OCI-LY3 (cell line): ENCODE results near the gene PRR20A.
"Not testable (repeated sequence)": the region's sequence is repeated elsewhere in the genome, so short reads cannot be mapped to it uniquely, and the experiment has no call there.

Experiments used
- H2AFZ ChIP-seq: fragments of 200-600, 300-600 bp; shearing (Covaris generic); 2 replicates; pipeline ENCODE4 v1.6.0; 2014; ENCODE audit warnings: antibody characterized with exemption, low read depth, low read length
- H3K27ac ChIP-seq: fragments of 200-600, 300-600 bp; sonication (generic); 2 replicates; pipeline ENCODE4 v1.5.1; 2014; ENCODE audit warnings: mild to moderate bottlenecking, low read length, moderate library complexity, mixed read lengths
- H3K27me3 ChIP-seq: fragments of 200-600, 300-600 bp; sonication (generic); 2 replicates; pipeline ENCODE4 v1.6.1; 2014; ENCODE audit warnings: low read depth, low read length, mixed read lengths
- H3K36me3 ChIP-seq: fragments of 200-600, 300-600 bp; sonication (generic); replicated peaks from 2 replicates; pipeline ENCODE3; 2014; ENCODE audit warnings: low read depth, low read length, mixed read lengths
- H3K4me1 ChIP-seq: fragments of 300-600, 200-600 bp; sonication (generic); 2 replicates; pipeline ENCODE4 v1.6.1; 2014; ENCODE audit warnings: low read length, mixed read lengths
- H3K4me2 ChIP-seq: fragments of 200-600, 300-600 bp; sonication (generic); 2 replicates; pipeline ENCODE4 v1.6.1; 2014; ENCODE audit warnings: low read length, mixed read lengths
- H3K4me3 ChIP-seq: fragments of 300-600, 200-600 bp; sonication (generic); 2 replicates; pipeline ENCODE4 v1.5.1; 2014; ENCODE audit warnings: antibody characterized with exemption, mild to moderate bottlenecking, low read length, moderate library complexity
- H3K79me2 ChIP-seq: fragments of 300-600, 200-600 bp; shearing (Covaris generic); 2 replicates; pipeline ENCODE4 v1.6.1; 2014; ENCODE audit warnings: mild to moderate bottlenecking, low read length, mixed read lengths
- H3K9ac ChIP-seq: fragments of 300-600, 200-600 bp; shearing (Covaris generic); 2 replicates; pipeline ENCODE4 v1.6.0; 2014; ENCODE audit warnings: mild to moderate bottlenecking, low read length, moderate library complexity
- H3K9me3 ChIP-seq: fragments of 200-600, 300-600 bp; shearing (Covaris generic); 2 replicates; pipeline ENCODE4 v1.6.1; 2014; ENCODE audit warnings: low read length, mixed read lengths; ENCODE audit not compliant: insufficient read depth
- H4K20me1 ChIP-seq: fragments of 200-600, 300-600 bp; sonication (generic); 2 replicates; pipeline ENCODE4 v1.6.1; 2016; ENCODE audit warnings: low read length, mixed read lengths; ENCODE audit not compliant: insufficient read depth
- EZH2phosphoT487 ChIP-seq: fragments of 200-600 bp; shearing (Covaris generic); IDR thresholded peaks from 2 replicates; pipeline ENCODE4 v1.6.1; 2018; ENCODE audit warnings: antibody characterized with exemption, mixed run types, low read depth
- TF ChIP-seq, protein P1 (sequence below): fragments of 200-600, 300-600 bp; sonication (generic); IDR thresholded peaks from 2 replicates; pipeline ENCODE4 v1.5.1; 2014; ENCODE audit warnings: antibody characterized with exemption, low read length, low read depth

Gene PRR20A

DNA sequence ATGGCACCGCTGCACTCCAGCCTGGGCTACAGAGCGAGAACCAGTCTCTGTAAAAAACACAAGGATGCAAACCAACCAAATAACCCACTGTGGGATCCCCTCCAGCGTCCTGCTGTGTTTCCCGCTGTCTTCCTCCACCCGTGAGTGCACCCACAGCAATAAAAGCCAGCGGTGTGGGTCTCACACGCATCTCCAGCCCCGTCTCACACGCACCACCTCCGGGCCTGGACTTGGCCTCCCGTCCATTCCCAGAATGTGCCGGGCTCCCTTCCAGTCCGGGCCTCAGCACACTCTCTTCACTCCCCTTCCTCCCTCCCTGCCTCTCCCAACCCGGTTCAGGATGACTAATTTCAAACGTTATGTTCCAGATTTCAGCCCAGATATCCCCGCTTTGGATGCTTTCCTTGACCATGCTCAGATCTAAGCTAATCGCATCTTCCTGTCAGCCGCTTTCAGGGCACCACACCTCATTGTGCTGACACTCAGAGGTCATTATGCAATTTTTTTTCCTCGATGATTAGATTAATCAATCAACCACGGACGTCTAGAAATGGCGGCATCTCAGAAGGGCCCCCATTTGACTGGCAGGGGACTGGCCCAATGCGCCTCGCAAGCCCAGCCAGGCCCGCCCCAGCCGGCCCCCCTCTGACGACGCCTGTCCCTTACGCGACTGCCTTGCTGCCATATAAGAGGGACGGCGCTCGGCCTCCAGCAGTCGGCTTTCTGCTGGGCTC is at the start of gene PRR20A:
TSS of gene PRR20A (plus strand) at position 684 of the 734 bp plus-strand sequence. CDS start 387 bp downstream, outside the sequence.
- not testable (repeated sequence) for H3K27me3 ChIP-seq, H3K4me2 ChIP-seq, H2AFZ ChIP-seq

DNA sequence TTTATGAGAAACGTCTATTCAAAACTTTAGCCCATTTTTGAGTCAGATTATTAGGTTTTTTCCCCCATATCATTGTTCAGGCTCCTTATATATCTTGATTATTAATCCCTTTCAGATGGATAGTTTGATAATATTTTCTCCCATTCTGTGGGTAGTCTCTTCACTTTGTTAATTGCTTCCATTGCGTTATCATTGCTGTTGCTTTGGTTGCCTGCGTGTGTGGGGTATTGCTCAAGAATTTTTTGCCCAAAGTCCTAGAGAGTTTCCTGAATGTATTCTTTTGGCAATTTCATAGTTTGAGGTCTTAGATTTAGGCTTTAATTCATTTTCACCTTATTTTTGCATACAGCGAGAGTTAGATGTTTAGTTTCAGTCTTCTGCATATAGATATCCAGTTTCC is 25.8 kb upstream of the PRR20A start:
- no peak overlapping the region for H3K27ac ChIP-seq
- TF ChIP-seq EZH2phosphoT487, result no peak
- TF ChIP-seq, protein P1, sequence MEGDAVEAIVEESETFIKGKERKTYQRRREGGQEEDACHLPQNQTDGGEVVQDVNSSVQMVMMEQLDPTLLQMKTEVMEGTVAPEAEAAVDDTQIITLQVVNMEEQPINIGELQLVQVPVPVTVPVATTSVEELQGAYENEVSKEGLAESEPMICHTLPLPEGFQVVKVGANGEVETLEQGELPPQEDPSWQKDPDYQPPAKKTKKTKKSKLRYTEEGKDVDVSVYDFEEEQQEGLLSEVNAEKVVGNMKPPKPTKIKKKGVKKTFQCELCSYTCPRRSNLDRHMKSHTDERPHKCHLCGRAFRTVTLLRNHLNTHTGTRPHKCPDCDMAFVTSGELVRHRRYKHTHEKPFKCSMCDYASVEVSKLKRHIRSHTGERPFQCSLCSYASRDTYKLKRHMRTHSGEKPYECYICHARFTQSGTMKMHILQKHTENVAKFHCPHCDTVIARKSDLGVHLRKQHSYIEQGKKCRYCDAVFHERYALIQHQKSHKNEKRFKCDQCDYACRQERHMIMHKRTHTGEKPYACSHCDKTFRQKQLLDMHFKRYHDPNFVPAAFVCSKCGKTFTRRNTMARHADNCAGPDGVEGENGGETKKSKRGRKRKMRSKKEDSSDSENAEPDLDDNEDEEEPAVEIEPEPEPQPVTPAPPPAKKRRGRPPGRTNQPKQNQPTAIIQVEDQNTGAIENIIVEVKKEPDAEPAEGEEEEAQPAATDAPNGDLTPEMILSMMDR, result no peak
- no peaks in the 10 kb centered on the region for H3K36me3 ChIP-seq
- no peak overlapping the region for H3K4me2 ChIP-seq
- no peaks in the 10 kb centered on the region for H4K20me1 ChIP-seq
- H3K4me3 ChIP-seq, result no peak overlapping the region
- no peaks in the 10 kb centered on the region for H3K4me1 ChIP-seq
- no peak overlapping the region for H2AFZ ChIP-seq
- no peaks in the 10 kb centered on the region for H3K27me3 ChIP-seq
- H3K79me2 ChIP-seq, result no peaks in the 10 kb centered on the region
- H3K9ac ChIP-seq, result no peak overlapping the region
- H3K9me3 ChIP-seq, result no peaks in the 10 kb centered on the region

More for the DNA sequence above, at the start of gene PRR20A:
- H3K9me3 ChIP-seq, H3K27ac ChIP-seq, H3K36me3 ChIP-seq, H3K9ac ChIP-seq, H3K79me2 ChIP-seq, H4K20me1 ChIP-seq, H3K4me1 ChIP-seq, H3K4me3 ChIP-seq: not testable (repeated sequence)

DNA sequence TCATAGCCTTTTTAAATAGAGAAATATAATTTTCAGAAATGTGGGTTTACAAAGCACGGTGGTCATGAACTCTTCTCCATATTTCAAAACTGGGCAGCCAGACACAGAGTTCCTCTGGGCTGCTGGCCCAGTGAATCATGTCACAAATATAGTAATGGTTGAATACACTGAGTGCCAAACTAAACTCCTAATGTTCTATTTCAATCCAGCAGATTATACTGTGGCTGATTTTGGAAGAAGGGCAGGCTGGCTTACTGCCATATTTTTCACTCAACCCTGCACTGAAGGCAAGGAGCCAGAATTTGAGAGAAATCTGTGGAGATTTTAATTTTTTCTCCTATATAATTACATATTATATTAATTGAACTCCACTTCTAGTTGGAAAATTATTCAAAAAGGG is 17.0 kb upstream of the PRR20A start:
- TF ChIP-seq, protein P1, result no peak
- TF ChIP-seq EZH2phosphoT487, result no peak
- Histone ChIP-seq H3K4me1 (no peaks in the 10 kb centered on the region), H3K9me3 (no peaks in the 10 kb centered on the region), H2AFZ (no peak overlapping the region), H3K79me2 (no peaks in the 10 kb centered on the region), H3K27me3 (no peaks in the 10 kb centered on the region), H3K4me3 (no peak overlapping the region), H3K36me3 (no peaks in the 10 kb centered on the region), H3K9ac (no peak overlapping the region), H4K20me1 (no peaks in the 10 kb centered on the region), H3K27ac (no peak overlapping the region), H3K4me2 (no peak overlapping the region)

DNA sequence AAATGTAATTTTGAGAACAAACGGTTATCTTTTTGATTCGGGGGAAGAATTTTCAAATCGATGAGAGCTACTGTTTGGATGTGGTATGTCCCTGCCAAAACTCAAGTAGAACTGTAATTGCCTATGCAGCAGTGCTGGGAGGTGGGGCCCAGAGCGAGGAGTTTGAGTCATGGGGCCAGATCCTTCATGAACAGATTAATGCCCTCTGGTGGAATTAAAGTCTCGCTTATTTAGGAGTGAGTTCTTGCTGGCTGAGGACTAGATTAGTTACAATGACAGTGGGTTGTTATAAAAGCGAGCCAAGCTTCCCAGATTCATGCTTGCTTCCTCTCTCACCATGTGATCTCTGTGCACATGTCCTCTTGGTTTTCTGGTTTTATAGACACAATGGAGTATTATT is 11.8 kb upstream of the PRR20A start:
- Histone ChIP-seq H3K4me2 (no peak overlapping the region), H3K27ac (no peak overlapping the region), H3K27me3 (no peaks in the 10 kb centered on the region), H3K36me3 (no peaks in the 10 kb centered on the region), H4K20me1 (no peaks in the 10 kb centered on the region), H3K79me2 (no peaks in the 10 kb centered on the region), H3K9ac (no peak overlapping the region), H3K4me3 (no peak overlapping the region), H3K4me1 (no peaks in the 10 kb centered on the region), H3K9me3 (no peaks in the 10 kb centered on the region), H2AFZ (no peak overlapping the region)
- TF ChIP-seq EZH2phosphoT487, result no peak
- TF ChIP-seq, protein P1, result no peak
